Gastroesophageal sphincter (tissue), 3 donors: ENCODE data around the gene PDE2A.

ENCODE experiments used
- EP300 ChIP-seq: sonication (generic); formaldehyde crosslinking; IDR thresholded peaks from one replicate; pipeline ENCODE4 v1.6.1; 2017; ENCODE audit warnings: antibody characterized with exemption, mild to moderate bottlenecking
- POLR2A ChIP-seq, 2 donors: fragments of 450-650 bp; IDR thresholded peaks; one replicate each; pipeline ENCODE4 v1.6.1; 2017; ENCODE audit warnings: antibody characterized with exemption in 2 of 2, mild to moderate bottlenecking in 2 of 2, moderate library complexity in 1 of 2
- POLR2AphosphoS5 ChIP-seq: sonication (generic); formaldehyde crosslinking; IDR thresholded peaks from one replicate; pipeline ENCODE4 v1.6.1; 2017; ENCODE audit warnings: antibody characterized with exemption
- TF ChIP-seq, protein P1 (sequence below), 4 experiments: fragments of 200-600 bp in 2 of 4; fragments of 450-650 bp in 2 of 4; sonication (generic) in 1 of 4; IDR thresholded peaks; one replicate each; pipeline ENCODE4 v1.5.1; 2017 to 2019; ENCODE audit warnings: antibody characterized with exemption in 4 of 4, mild to moderate bottlenecking in 2 of 4, moderate library complexity in 2 of 4

- TF ChIP-seq, protein P1, sequence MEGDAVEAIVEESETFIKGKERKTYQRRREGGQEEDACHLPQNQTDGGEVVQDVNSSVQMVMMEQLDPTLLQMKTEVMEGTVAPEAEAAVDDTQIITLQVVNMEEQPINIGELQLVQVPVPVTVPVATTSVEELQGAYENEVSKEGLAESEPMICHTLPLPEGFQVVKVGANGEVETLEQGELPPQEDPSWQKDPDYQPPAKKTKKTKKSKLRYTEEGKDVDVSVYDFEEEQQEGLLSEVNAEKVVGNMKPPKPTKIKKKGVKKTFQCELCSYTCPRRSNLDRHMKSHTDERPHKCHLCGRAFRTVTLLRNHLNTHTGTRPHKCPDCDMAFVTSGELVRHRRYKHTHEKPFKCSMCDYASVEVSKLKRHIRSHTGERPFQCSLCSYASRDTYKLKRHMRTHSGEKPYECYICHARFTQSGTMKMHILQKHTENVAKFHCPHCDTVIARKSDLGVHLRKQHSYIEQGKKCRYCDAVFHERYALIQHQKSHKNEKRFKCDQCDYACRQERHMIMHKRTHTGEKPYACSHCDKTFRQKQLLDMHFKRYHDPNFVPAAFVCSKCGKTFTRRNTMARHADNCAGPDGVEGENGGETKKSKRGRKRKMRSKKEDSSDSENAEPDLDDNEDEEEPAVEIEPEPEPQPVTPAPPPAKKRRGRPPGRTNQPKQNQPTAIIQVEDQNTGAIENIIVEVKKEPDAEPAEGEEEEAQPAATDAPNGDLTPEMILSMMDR (IDR thresholded peaks at IDR 0.05): no peak
- no peak for TF ChIP-seq POLR2A (IDR thresholded peaks at IDR 0.05)
- TF ChIP-seq POLR2AphosphoS5: no peak
- TF ChIP-seq EP300: no peak
These were observed 42.1 kb upstream of the PDE2A start for GRCh38 chr11:72716290-72716689.
